SU-DHL-6 (cell line): ENCODE results near the gene MB.

Source experiments
- EZH2phosphoT487 ChIP-seq: fragments of 200-600 bp; sonication (generic), shearing (Covaris generic); conservative IDR thresholded peaks from 2 replicates; pipeline ENCODE4 v1.6.1; 2018; ENCODE audit warnings: mild to moderate bottlenecking, antibody characterized with exemption, low read length, moderate library complexity, mixed read lengths
- TF ChIP-seq, protein P1 (sequence below): fragments of 200-600 bp; sonication (generic); IDR thresholded peaks from one replicate; pipeline ENCODE4 v1.5.1; 2017; ENCODE audit warnings: antibody characterized with exemption, mild to moderate bottlenecking, low read length, moderate library complexity; ENCODE audit not compliant: insufficient read depth, poor library complexity, severe bottlenecking

DNA sequence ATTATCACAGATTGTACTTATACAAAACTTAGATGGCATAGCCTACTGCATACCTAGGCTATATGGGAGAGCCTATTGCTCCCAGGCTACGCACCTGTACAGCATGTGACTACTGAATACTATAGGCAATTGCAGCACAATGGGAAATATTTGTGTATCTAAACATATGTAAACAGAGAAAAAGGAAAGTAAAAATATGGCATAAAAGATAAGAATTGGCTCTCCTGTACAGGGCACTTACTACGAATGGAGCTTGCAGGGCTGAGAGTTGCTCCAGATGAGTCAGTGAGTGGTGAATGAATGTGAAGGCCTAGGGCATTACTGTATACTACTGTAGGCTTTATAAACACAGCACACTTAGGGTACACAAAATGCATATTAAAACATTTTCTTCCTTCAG lies 44.3 kb upstream of the MB start:
- TF ChIP-seq, protein P1, sequence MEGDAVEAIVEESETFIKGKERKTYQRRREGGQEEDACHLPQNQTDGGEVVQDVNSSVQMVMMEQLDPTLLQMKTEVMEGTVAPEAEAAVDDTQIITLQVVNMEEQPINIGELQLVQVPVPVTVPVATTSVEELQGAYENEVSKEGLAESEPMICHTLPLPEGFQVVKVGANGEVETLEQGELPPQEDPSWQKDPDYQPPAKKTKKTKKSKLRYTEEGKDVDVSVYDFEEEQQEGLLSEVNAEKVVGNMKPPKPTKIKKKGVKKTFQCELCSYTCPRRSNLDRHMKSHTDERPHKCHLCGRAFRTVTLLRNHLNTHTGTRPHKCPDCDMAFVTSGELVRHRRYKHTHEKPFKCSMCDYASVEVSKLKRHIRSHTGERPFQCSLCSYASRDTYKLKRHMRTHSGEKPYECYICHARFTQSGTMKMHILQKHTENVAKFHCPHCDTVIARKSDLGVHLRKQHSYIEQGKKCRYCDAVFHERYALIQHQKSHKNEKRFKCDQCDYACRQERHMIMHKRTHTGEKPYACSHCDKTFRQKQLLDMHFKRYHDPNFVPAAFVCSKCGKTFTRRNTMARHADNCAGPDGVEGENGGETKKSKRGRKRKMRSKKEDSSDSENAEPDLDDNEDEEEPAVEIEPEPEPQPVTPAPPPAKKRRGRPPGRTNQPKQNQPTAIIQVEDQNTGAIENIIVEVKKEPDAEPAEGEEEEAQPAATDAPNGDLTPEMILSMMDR, result no peak
- TF ChIP-seq EZH2phosphoT487, result no peak
